Upper lobe of right lung (tissue), 1 donor: ENCODE data around the gene CLRN1. TPM values are rescaled to one million over a fixed set of nuclear protein-coding genes. Genes with fewer than 3 reads are reported as not detected.

Source experiments
- ATAC-seq: fragments of 200-7000 bp; cut with Tn5 transposase; one replicate; pipeline ENCODE4 v1.9.1; 2020; ENCODE audit warnings: mild to moderate bottlenecking, moderate library complexity
- DNase-seq: peaks from one replicate; pipeline ENCODE4 v3.0.0-alpha.2; 2020
- H3K27ac ChIP-seq: fragments of 200-600 bp; one replicate; pipeline ENCODE4 v1.8.0; 2022
- H3K27me3 ChIP-seq: fragments of 200-600 bp; one replicate; pipeline ENCODE4 v1.8.0; 2022; ENCODE audit warnings: mild to moderate bottlenecking
- H3K36me3 ChIP-seq: fragments of 200-600 bp; one replicate; pipeline ENCODE4 v1.8.0; 2022
- H3K4me1 ChIP-seq: fragments of 200-600 bp; one replicate; pipeline ENCODE4 v1.8.0; 2022
- H3K4me3 ChIP-seq: fragments of 200-600 bp; one replicate; pipeline ENCODE4 v1.8.0; 2022; ENCODE audit warnings: mild to moderate bottlenecking
- H3K9me3 ChIP-seq: fragments of 200-600 bp; one replicate; pipeline ENCODE4 v1.8.0; 2022
- intact Hi-C: fragments of 100-400 bp; cut with DNase I; formaldehyde crosslinking; loops from one replicate; pipeline ENCODE4 v1.11.0; 2022
- total RNA-seq: library from RNA; stranded (reverse); fragmentation: NEBNext Ultra II Directional; extraction: Animal tissue kit (Norgen Biotek cat#: 25700); gene quantifications from one replicate; pipeline ENCODE4 v1.2.1, GENCODE V29; 2021
- TF ChIP-seq, protein P1 (sequence below): fragments of 200-600 bp; IDR thresholded peaks from one replicate; pipeline ENCODE4 v1.8.0; 2022; ENCODE audit warnings: antibody characterized with exemption
- donor health status: DM: no; HTN: yes; CAD: no; lungs with severe emphysema.

CLRN1 gene
- total RNA-seq, 1 donor from 2014 or later = not detected

DNA sequence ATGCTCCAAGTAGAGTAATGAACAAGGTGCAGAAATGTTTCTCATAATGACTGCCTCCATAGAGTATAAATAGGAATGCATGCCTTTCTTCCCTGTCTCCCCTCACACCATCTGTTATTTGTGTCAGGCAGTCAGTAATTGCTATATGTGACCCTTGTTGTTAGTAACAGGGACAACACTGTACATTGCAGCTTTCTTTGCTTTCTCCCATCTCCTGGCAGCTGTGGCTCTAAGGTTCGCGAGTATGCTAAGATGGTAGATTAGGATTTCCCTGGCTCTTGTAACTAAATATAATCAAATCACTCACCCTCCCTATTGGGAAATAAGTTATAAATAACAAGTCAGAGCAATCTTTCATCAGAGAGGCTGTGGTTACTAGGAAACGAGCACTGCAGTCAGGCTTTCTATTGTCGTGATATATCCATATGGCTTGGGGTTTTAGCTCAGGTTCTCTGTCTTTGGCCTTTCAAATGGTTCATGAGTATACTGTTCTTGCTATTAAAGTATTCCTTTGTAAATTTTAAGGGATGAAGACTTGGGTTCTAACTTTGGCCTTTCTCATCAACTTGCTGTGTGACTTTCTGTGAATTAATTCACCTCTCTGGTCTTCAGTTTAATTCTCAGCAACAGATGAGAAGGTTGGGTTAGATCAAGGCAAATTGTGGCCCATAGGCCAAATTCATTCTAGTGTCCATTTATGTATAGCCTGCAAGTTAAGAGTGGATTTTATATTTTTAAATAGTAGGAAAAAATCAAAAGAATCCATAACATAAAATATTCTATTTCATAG, 59.2 kb downstream of the CLRN1 start:
- Histone ChIP-seq H3K4me3 (no peak overlapping the region), H3K4me1 (no peaks in the 10 kb centered on the region), H3K9me3 (no peaks in the 10 kb centered on the region), H3K27me3 (no peaks in the 10 kb centered on the region), H3K36me3 (no peaks in the 10 kb centered on the region), H3K27ac (no peak overlapping the region)
- no peak for ATAC-seq
- TF ChIP-seq, protein P1, sequence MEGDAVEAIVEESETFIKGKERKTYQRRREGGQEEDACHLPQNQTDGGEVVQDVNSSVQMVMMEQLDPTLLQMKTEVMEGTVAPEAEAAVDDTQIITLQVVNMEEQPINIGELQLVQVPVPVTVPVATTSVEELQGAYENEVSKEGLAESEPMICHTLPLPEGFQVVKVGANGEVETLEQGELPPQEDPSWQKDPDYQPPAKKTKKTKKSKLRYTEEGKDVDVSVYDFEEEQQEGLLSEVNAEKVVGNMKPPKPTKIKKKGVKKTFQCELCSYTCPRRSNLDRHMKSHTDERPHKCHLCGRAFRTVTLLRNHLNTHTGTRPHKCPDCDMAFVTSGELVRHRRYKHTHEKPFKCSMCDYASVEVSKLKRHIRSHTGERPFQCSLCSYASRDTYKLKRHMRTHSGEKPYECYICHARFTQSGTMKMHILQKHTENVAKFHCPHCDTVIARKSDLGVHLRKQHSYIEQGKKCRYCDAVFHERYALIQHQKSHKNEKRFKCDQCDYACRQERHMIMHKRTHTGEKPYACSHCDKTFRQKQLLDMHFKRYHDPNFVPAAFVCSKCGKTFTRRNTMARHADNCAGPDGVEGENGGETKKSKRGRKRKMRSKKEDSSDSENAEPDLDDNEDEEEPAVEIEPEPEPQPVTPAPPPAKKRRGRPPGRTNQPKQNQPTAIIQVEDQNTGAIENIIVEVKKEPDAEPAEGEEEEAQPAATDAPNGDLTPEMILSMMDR = no peak
- no peak for DNase-seq
- intact Hi-C loops = no loop called here

DNA sequence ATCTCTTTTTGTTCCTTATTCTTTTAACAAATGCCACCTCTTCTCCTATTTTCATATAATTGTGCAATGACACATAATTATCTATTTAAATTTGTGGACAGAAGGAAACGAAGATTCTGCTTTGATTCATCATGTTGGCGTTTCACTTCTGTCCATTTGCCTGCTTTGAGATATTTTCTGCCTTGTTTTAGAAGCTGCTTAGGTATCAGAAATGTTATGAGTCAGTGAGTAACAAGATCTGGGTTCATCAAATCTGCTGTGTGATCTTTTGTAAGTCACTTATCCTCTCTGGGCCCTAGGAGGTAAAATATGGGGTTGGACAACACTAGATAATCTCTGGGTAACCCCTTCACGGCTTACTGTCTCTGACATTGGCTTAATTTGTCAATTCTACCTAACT, 60.0 kb downstream of the CLRN1 start:
- Histone ChIP-seq H3K4me3 (no peak overlapping the region), H3K36me3 (no peaks in the 10 kb centered on the region), H3K9me3 (no peaks in the 10 kb centered on the region), H3K4me1 (no peaks in the 10 kb centered on the region), H3K27me3 (no peaks in the 10 kb centered on the region), H3K27ac (no peak overlapping the region)
- DNase-seq (no peak), ATAC-seq (no peak)
- TF ChIP-seq, protein P1 = no peak
- intact Hi-C loops = no loop called here

- Histone ChIP-seq H3K9me3 (no peaks in the 10 kb centered on the region), H3K27me3 (no peaks in the 10 kb centered on the region), H3K4me1 (no peaks in the 10 kb centered on the region), H3K4me3 (no peak overlapping the region), H3K36me3 (no peaks in the 10 kb centered on the region), H3K27ac (no peak overlapping the region)
- intact Hi-C loops = no loop called here
- no peak for DNase-seq
- no peak for ATAC-seq
- TF ChIP-seq, protein P1 = no peak
Measured at GRCh38 chr3:150911771-150912170, 60.8 kb downstream of the CLRN1 start.

GRCh38 chr3:150906461-150906860, 66.1 kb downstream of the CLRN1 start:
- ATAC-seq (no peak), DNase-seq (no peak)
- H3K9me3 ChIP-seq = no peaks in the 10 kb centered on the region
- H3K4me3 ChIP-seq = no peak overlapping the region
- TF ChIP-seq, protein P1 = no peak
- no peaks in the 10 kb centered on the region for H3K36me3 ChIP-seq
- H3K27me3 ChIP-seq = no peaks in the 10 kb centered on the region
- intact Hi-C loops = no loop called here
- H3K4me1 ChIP-seq = no peaks in the 10 kb centered on the region
- no peak overlapping the region for H3K27ac ChIP-seq

DNA sequence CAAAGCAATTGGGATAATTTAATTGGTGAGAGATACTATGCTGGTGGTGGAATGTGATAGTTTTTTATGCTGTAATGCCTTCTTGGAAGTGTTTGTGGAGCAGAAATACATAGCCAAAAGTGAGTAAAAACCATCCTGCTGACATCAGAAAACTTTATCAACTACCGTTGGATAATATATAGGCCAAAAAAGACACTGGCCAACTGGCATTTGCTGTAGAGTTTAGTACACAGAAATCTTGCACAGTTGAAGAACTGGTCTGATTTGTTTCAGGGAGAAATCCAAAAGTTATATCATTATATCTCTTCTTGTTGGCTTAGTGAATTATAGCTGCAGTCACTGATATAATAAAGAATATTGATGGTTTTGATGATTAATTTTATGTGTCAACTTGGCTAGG, 66.8 kb downstream of the CLRN1 start:
- H3K4me3 ChIP-seq = no peak overlapping the region
- no peak for DNase-seq
- no peaks in the 10 kb centered on the region for H3K4me1 ChIP-seq
- TF ChIP-seq, protein P1 = no peak
- H3K27me3 ChIP-seq = no peaks in the 10 kb centered on the region
- ATAC-seq = no peak
- intact Hi-C loops = no loop called here
- H3K27ac ChIP-seq = no peak overlapping the region
- H3K36me3 ChIP-seq = no peaks in the 10 kb centered on the region
- H3K9me3 ChIP-seq = no peaks in the 10 kb centered on the region
